A172 (cell line): ENCODE results near the gene CNKSR3. TPM values are rescaled to one million over a fixed set of nuclear protein-coding genes. Genes with fewer than 3 reads are reported as not detected.
A peak's percentile ranks its signal among the peaks of the same experiment; 100 is the strongest.

Experiments used
- DNase-seq: peaks from one replicate; pipeline ENCODE4 v3.0.0-alpha.2; 2015; ENCODE audit warnings: low spot score
- total RNA-seq: library from RNA; depleted of rRNA; stranded (reverse); fragments of >200 nt; shearing (Covaris generic); gene quantifications from 2 replicates; pipeline ENCODE4 v1.2.3, GENCODE V29; 2014

Gene CNKSR3
- total RNA-seq, 1 experiment from 2014 or later = 1.8 TPM

- no peak for DNase-seq
These were observed 7.9 kb downstream of the CNKSR3 start for GRCh38 chr6:154502553-154502952.

- no peak for DNase-seq
These were observed 9.0 kb downstream of the CNKSR3 start for GRCh38 chr6:154501578-154501868.

GRCh38 chr6:154500769-154501577 is 9.5 kb downstream of the CNKSR3 start:
- no peak for DNase-seq

- no peak for DNase-seq
These were observed 10.5 kb downstream of the CNKSR3 start for GRCh38 chr6:154499855-154500589.

GRCh38 chr6:154498340-154498934 is 12.0 kb downstream of the CNKSR3 start:
- DNase-seq = no peak

- DNase-seq = no peak
These were observed 13.5 kb downstream of the CNKSR3 start for GRCh38 chr6:154496793-154497517.

- DNase-seq = no peak
These were observed 14.3 kb downstream of the CNKSR3 start for GRCh38 chr6:154496186-154496585.

- DNase-seq = no peak
These were observed 15.7 kb downstream of the CNKSR3 start for GRCh38 chr6:154494592-154495311.

- no peak for DNase-seq
These were observed 18.7 kb downstream of the CNKSR3 start for GRCh38 chr6:154491567-154492470.

- no peak for DNase-seq
These were observed 20.7 kb downstream of the CNKSR3 start for GRCh38 chr6:154489822-154490221.

- peak; percentile 66 for DNase-seq
These were observed 21.6 kb downstream of the CNKSR3 start for GRCh38 chr6:154488802-154489437.

- DNase-seq = no peak
These were observed 22.3 kb downstream of the CNKSR3 start for GRCh38 chr6:154488248-154488593.

- DNase-seq = no peak
These were observed 22.9 kb downstream of the CNKSR3 start for GRCh38 chr6:154487367-154488247.

GRCh38 chr6:154485815-154486214 is 24.7 kb downstream of the CNKSR3 start:
- DNase-seq = peak; percentile 50

GRCh38 chr6:154484942-154485341 is 25.5 kb downstream of the CNKSR3 start:
- no peak for DNase-seq

GRCh38 chr6:154482858-154483257 is 27.6 kb downstream of the CNKSR3 start:
- DNase-seq = no peak

GRCh38 chr6:154481521-154482013 is 28.9 kb downstream of the CNKSR3 start:
- DNase-seq = no peak

GRCh38 chr6:154479771-154480639 is 30.5 kb downstream of the CNKSR3 start:
- peak; percentile 11 for DNase-seq
